HG03108 (cell line): ENCODE data around the gene GIGYF1.
A peak's percentile ranks its signal among the peaks of the same experiment; 100 is the strongest.
"Not testable (repeated sequence)": the region's sequence is repeated elsewhere in the genome, so short reads cannot be mapped to it uniquely, and the experiment has no call there.

Source experiments
- ATAC-seq: cut with Tn5 transposase; IDR thresholded peaks from one replicate; pipeline ENCODE4 v1.9.1; 2021; ENCODE audit warnings: moderate library complexity; ENCODE audit not compliant: unreplicated experiment

Gene GIGYF1

DNA sequence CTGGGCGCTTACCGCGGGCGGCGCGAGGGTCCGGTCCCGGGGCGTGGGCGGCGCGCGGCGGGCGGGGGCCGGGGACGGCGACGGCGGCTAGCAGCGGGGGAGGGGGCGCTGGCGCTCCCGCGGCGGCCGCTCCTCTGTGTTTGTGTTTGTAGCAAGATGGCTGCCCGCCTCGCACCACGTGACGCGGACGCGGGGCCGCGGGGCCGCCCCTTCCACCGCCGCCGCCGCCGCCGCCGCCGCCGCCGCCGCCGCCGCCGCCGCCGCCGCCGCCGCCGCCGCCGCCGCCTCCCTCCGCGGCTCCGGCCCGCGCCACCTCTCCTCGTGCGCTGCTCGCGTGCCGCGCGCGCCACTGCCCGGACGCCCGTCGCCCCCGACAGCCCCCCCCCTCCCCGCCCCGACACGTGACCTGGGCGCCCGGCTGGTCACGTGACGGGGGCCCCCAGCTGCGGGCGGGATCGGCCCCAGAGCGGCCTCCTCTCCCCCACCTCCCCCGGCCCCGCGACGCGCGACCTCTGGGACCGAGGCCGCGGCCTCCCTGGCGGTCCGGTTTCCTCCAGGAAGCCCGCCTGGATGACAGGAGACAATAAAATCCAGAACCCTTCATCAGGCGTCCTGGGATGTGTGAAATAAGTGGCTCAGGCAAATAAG is at the start of gene GIGYF1:
Gene GIGYF1 (minus strand): TSS at position 153 of the 648 bp plus-strand sequence. CDS start 6,012 bp downstream, outside the sequence.
- peak; percentile 39 for ATAC-seq

- ATAC-seq: no peak
Observed at GRCh38 chr7:100739934-100740333, 45.9 kb upstream of the GIGYF1 start.

DNA sequence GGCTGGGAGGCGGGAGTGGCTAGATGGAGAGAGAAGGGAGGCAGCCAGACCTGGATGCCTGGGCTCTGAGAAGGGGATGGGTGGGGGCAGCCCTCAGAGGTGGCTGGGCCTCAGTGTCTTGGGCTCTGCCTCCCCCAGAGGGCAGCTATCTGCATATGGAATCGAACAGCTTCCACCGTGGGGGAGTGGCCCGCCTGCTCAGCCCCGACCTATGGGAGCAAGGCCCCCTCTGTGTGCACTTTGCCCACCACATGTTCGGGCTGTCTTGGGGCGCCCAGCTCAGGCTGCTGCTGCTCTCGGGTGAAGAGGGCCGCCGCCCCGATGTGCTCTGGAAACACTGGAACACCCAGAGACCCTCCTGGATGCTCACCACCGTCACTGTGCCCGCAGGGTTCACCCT is 42.6 kb upstream of the GIGYF1 start:
- no peak for ATAC-seq

DNA sequence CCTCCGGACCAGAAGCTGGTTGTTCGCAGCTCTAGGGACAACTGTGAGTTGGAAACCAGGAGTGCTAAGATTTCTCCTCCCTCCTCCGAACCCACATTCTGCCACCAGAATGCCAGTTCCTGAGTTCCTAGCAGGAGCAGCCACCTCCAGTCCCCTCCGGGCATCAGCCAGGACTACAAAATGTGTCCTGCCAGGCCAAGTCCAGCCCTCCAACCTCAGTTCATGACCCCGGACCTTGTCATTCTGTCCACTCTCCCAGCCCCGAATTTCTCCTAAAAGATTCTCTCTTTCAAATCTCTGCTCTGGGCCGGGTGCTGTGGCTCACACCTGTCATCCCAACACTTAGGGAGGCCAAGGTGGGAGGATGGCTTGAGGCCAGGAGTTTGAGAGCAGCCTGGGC is 41.7 kb upstream of the GIGYF1 start:
- no peak for ATAC-seq

GRCh38 chr7:100731937-100732636 is 38.0 kb upstream of the GIGYF1 start:
- ATAC-seq: no peak

DNA sequence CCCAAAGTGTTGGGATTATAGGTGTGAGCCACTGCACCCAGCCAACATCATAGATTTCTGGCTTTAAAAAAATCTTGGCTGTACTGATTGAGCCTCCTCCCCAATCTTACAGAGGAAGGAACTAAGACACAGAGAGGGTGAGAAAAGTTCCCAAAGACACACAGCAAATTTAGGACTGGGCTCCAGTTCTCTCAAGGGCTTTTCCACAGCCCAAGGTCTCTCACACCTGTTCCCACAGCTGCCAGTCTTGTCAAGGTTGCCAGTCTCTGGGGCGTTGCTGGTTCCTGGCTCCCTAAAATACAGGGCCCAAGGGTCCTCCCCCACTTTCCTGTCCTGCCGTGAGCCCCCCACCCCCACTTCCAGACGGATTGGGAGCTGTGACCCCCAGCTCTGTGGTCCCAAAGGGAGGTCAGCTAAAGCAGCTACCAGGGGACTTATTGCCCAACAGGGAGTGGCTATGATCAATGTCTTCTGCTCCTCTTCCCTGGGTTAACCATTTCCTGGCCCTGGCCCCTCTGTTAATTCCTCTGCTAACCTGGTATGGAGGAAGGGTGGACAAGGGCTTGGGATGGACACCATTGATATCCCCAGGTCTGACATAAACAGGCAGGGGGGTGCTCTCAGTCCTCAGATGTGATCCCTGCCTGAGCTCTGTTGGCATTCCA is 36.2 kb upstream of the GIGYF1 start:
- ATAC-seq: no peak

DNA sequence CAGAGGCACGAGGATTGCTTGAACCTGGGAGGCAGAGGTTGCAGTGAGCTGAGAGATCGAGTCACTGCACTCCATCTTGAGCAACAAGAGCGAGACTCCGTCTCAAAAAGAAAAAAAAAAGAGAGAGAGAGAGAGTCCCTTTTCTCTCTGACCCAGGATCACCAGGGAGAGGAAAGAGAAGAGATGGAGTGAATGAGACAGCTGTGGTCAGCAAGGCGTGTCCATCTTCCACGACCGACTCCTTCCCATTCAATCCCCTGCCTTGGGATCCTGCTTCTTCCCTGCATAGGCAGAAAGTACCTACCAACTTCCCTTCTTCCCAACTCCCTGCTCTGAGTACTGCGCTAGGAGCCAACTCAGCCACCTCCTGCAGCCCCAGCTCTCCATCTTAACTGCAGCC is 34.1 kb upstream of the GIGYF1 start:
- ATAC-seq: no peak

DNA sequence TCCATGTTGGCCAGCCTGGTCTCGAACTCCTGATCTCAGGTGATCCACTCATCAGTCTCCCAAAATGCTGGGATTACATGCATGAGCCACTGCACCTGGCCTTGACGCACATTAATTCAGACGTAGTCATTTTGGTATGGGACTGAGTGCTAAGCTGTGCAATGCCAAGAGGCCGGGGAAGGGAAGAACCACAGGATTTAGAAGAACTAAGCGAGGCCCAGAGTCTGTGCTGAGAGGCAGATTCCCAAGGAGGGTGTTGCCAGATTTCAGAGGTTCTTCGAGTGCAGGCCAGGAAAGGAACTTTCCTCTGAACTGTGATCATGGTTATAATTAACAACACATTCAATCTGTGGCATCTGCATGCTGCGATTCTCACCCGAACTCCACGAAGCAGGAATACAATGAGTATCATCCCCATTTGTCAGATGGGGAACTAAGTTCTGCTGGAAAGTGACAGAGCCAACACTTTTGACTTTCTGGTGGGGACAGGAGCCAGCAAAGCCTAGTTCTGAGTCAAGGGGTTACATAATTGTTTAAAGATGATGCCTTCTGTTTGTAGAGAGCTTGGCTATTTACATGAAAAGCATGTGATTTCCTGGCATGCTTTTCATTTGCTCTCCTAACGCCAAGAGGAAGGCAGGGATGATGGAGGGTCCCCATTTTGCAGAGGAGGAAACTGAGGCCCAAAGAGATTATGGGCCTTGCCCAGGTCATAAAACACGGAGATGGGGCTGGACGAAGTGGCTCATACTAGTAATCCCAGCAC is 33.1 kb upstream of the GIGYF1 start:
- no peak for ATAC-seq

GRCh38 chr7:100724364-100724763 is 30.3 kb upstream of the GIGYF1 start:
- not testable (repeated sequence) for ATAC-seq

DNA sequence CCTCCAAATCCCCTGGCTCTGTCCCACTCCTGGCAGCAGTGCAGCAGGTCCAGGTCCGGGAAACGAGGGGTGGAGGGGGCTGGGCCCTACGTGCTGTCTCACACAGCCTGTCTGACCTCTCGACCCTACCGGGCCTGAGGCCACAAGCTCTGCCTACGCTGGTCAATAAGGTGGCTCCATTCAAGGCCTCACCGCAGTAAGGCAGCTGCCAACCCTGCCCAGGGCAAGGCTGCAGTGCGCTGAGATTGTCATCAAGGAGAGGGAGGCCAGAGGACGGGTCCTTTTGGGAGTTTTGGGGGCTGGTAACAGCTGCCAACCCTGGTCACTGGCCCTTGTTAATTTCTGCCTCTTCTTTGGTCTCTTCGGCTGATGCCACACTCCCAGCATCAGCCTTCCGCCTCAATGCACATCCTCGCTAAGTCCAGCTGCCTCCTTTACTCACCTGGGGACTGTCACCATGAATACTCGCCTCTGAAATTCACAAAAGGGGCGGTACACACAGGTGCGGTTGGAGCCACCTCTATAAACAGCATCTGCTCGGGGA is 29.8 kb upstream of the GIGYF1 start:
- no peak for ATAC-seq

DNA sequence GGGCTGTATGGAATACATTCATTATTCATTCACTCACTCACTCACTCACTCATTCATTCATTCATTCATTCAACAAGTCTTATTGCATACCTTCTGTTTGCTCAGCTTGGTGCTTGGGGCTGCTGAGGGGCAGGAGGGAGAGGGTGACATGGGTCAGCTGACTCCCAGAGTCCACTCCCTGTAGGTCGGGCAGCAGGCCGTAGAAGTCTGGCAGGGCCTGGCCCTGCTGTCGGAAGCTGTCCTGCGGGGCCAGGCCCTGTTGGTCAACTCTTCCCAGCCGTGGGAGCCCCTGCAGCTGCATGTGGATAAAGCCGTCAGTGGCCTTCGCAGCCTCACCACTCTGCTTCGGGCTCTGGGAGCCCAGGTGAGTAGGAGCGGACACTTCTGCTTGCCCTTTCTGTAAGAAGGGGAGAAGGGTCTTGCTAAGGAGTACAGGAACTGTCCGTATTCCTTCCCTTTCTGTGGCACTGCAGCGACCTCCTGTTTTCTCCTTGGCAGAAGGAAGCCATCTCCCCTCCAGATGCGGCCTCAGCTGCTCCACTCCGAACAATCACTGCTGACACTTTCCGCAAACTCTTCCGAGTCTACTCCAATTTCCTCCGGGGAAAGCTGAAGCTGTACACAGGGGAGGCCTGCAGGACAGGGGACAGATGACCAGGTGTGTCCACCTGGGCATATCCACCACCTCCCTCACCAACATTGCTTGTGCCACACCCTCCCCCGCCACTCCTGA is 28.6 kb upstream of the GIGYF1 start:
- no peak for ATAC-seq

DNA sequence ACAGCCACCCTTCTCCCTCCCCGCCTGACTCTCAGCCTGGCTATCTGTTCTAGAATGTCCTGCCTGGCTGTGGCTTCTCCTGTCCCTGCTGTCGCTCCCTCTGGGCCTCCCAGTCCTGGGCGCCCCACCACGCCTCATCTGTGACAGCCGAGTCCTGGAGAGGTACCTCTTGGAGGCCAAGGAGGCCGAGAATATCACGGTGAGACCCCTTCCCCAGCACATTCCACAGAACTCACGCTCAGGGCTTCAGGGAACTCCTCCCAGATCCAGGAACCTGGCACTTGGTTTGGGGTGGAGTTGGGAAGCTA is 27.4 kb upstream of the GIGYF1 start:
- no peak for ATAC-seq

DNA sequence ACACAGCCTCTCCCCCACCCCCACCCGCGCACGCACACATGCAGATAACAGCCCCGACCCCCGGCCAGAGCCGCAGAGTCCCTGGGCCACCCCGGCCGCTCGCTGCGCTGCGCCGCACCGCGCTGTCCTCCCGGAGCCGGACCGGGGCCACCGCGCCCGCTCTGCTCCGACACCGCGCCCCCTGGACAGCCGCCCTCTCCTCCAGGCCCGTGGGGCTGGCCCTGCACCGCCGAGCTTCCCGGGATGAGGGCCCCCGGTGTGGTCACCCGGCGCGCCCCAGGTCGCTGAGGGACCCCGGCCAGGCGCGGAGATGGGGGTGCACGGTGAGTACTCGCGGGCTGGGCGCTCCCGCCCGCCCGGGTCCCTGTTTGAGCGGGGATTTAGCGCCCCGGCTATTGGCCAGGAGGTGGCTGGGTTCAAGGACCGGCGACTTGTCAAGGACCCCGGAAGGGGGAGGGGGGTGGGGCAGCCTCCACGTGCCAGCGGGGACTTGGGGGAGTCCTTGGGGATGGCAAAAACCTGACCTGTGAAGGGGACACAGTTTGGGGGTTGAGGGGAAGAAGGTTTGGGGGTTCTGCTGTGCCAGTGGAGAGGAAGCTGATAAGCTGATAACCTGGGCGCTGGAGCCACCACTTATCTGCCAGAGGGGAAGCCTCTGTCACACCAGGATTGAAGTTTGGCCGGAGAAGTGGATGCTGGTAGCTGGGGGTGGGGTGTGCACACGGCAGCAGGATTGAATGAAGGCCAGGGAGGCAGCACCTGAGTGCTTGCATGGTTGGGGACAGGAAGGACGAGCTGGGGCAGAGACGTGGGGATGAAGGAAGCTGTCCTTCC is 26.8 kb upstream of the GIGYF1 start:
- ATAC-seq: no peak

- ATAC-seq: no peak
Observed at GRCh38 chr7:100720279-100720670, 26.2 kb upstream of the GIGYF1 start, which contains the start of gene EPO. EPO (plus strand) TSS chr7:100720468; CDS start chr7:100720981, 513 bp downstream.

DNA sequence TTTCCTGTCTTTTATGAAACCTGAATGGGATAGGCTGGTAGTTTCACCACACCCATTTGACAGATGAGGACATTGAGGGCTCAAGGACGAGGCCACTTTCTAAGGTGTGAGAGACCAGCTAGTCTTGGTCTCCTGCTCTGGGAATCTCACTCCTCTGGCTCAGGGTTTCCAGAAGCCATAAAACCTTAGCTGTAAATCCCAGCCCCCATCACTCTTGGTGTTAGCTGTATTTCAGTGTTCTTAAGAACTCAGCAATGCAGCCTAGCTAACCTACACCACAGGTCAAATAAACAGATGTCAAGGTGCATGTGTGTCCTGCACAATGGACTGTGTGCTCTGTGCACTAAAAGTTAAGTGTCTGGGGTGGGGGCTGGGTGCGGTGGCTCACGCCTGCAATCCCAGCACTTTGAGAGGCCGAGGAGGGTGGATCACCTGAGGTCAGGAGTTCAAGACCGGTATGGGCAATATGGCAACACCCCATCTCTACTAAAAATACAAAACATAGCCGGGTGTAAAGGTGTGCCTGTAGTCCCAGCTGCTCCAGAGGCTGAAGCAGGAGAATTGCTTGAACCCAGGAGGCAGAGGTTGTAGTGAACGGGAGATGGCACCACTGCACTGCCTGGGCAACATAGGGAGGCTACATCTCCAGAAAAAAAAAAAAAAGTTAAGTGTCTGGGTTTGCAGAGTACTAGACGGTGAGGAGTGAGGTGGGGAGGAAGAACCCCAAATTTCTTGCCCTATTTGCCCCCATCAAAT is 25.7 kb upstream of the GIGYF1 start:
- no peak for ATAC-seq

- not testable (repeated sequence) for ATAC-seq
Observed at GRCh38 chr7:100717073-100717472, 23.0 kb upstream of the GIGYF1 start.

DNA sequence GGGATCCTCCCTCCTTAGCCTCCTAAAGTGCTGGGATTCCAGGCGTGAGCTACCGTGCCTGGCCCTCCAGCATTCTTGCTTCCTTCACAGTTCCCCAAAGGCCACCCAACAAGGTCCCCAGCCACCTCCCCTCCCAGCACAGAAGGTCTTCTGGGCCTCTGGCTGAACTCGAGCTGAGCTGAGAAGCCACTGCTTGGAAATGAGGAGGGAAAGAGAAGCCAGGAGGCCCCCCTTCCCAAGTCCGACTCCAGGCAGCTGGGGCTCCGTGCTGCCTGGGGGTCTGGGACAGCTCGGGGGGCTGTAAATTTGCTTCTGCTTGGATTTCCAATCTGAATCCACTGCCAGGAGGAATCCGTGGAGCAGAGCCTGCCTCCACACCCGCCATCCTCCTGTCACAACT is 20.7 kb upstream of the GIGYF1 start:
- ATAC-seq: no peak

DNA sequence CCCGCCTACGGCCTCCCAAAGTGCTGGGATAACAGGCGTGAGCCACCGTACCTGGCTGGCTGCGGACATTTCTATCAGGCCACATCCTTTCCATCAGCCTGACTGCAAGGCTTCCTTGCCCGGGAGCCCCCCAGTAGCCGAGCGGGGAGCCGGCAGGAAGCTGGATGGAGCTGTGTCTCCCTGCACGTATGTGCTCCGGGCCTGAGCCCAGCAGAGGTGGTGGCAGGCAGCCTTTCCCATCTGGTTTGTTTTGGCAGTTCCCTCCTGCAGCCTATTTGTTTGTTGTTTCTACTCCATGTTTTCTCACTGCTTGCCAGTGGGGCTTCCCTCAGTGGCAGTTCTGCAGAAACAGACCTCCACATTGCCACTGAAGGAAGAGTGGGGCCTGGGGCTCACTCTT is 17.3 kb upstream of the GIGYF1 start:
- ATAC-seq: no peak

- no peak for ATAC-seq
Observed at GRCh38 chr7:100710452-100710851, 16.4 kb upstream of the GIGYF1 start.
